HG02938 (cell line): ENCODE measurements around the gene THEMIS.
"Not testable (repeated sequence)": the region's sequence is repeated elsewhere in the genome, so short reads cannot be mapped to it uniquely, and the experiment has no call there.

Experiments
- ATAC-seq: cut with Tn5 transposase; IDR thresholded peaks from one replicate; pipeline ENCODE4 v1.9.1; 2021; ENCODE audit warnings: mild to moderate bottlenecking, moderate library complexity; ENCODE audit not compliant: unreplicated experiment

THEMIS gene, protein sequence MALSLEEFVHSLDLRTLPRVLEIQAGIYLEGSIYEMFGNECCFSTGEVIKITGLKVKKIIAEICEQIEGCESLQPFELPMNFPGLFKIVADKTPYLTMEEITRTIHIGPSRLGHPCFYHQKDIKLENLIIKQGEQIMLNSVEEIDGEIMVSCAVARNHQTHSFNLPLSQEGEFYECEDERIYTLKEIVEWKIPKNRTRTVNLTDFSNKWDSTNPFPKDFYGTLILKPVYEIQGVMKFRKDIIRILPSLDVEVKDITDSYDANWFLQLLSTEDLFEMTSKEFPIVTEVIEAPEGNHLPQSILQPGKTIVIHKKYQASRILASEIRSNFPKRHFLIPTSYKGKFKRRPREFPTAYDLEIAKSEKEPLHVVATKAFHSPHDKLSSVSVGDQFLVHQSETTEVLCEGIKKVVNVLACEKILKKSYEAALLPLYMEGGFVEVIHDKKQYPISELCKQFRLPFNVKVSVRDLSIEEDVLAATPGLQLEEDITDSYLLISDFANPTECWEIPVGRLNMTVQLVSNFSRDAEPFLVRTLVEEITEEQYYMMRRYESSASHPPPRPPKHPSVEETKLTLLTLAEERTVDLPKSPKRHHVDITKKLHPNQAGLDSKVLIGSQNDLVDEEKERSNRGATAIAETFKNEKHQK

DNA sequence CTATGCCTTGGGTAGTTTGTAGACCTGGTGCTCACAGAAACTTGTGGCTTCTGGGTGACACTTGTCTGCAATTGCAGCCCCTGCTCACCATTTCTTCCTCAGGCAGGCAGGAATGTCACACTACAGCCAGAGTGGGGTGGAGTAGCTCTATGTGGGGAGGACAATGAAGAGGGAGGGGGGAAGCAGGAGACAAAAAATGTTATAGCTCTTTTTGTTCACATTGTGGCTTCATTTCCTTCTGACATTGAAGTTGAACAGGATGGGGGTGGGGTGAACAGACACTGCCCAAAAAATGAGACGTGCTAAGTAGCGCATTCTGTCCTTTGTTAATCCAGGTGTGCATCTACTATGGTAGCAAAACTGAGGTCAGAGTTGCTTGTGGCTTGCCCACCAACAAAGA is at the start of gene THEMIS:
Gene THEMIS (minus strand): TSS at position 124 of the 400 bp plus-strand sequence. CDS start 126 bp downstream, outside the sequence.
- no peak for ATAC-seq

DNA sequence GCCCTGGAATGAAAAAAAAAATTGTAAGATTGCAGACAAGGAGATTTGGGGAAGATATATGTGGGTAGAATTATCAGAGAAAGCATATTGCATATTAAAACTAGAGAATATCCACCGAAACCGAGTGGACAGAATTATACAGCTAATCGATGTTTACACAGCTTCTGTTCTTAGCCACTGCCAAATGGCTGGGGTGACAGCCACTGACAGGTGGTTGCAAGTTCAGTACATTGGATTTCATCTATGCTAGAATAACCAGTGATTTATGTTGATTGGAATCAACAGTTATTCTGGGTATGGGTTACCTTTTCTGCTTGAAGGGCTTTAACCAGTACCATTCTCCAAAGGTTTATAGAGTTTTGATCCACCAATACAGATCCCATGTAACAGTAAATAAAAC is 48.4 kb upstream of the THEMIS start:
- ATAC-seq, result no peak

DNA sequence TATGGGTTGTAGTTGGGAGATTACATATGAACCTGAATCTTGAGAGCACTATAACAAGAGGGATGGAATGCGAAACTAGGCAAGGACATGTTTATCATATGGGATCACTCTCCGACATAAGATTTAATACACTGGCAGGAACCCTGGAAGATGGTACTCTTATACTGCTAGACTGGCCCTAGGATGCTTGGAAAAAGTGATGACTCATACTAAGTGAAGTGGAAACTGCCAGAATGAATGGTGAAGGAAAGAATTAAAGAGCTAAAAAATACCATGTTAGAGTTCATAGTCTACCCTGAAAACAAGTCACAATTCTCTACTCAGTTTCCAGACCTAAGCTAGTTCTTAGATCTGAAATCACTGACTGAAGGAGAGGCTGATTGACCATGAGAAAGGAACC is 45.5 kb upstream of the THEMIS start:
- ATAC-seq, result no peak

DNA sequence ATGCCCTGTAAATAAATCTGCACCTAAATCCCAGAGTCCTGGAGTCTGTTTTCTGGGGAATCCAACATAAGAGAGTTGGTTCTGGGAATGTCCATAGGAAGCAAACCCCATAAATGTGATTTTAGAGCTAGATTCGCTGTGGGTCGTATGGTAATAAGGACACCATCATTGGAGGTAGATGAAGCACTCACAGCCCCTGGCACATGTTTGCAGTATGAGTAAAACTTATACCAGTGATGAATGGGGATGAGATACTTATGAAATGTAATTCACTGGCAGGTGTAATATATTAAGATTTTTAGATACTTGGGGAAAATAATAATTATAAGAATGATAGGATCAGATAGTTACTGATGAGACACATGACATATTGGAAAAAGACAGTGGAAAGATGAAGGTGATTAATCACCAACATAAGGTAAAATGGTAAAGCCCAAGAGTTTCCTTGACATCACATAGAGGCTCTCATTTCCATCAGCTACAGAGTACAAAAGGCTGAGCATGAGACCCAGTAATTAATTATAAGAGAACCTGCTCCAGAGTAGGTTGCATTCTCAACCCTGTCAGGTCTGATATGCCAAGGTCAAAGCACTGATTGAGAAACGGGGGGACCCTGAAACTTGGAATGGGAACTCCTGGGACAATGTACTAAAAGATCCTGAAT is 44.7 kb upstream of the THEMIS start:
- ATAC-seq, result no peak

DNA sequence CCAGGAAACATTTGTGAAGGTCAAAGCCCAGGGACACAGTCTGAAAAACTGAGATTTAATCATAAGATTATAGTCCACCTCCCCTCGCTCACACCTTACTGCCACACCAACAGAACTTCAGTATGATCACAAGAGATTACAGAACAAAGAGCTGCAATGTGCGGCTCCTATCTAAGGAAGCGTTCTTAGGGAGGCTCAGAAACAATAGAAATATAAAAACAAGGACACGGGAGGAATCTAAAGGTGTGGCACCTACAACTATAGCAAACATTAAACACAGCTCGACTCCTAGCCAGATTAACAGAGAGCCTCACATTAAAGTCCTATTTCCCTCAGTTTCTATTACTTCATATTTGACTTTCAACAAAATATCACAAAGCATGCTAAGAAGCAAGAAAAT is 40.4 kb upstream of the THEMIS start:
- no peak for ATAC-seq

DNA sequence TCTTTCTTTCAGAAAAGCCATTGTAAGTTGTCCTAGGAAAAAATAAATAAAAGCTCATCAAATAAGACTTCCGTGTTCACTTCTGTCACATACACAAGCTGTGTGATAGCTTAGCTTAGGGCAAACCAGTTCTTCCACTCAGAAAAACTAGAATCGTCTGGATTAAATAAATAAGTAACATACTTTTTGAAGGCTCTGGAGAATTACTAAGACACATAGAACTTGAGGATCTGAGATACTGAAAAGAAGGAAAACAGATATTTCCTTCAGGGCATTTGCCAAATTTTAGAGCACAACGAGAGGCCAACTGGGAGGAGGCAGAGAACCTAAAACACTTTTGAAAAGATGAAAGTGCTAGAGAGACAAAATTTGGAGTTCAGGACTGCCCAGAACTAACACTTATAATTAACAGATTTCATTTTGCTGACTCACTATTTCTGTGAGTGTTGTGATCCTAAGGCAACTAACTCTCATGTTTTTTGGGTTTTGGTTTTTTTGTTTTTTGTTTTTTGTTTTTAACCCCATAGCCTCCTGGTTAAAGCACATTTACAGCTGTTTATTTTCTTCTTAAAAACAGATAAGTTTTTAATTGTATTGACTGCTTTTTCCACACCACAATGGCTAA is 38.7 kb upstream of the THEMIS start:
- ATAC-seq, result no peak

DNA sequence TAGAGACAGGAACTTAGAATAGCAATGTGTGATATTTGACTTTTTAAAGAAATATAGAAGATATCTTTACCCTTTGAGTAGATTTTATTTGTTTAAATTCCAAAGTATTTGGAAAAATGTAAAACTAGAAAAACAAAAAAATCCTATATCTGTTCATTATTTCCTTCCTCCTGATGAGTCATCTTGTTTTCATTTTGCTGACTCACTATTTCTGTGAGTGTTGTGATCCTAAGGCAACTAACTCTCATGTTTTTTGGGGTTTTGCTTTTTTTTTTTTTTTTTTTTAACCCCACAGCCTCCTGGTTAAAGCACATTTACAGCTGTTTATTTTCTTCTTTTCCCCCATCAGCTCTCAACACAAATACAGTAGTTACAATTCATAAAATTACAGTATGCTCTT is 37.8 kb upstream of the THEMIS start:
- ATAC-seq, result peak; percentile 43

DNA sequence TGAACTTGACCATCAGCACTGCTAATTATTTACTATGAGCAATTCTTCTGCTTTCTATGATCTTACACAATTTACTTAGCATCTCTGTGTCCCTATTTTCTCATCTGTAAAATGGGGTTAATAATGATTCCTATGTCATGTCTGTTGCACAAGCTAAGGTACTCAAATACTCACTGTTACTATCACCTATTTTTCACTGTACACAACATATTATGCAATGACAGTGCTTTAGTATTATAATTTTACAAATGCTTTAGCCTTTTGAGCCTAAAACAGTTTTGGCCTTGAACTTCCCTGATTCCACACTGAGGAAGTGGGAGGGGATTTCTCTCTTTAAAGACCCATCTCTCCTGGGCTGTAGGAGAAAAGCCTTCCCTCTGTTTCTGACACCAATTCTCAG is 36.9 kb upstream of the THEMIS start:
- no peak for ATAC-seq

DNA sequence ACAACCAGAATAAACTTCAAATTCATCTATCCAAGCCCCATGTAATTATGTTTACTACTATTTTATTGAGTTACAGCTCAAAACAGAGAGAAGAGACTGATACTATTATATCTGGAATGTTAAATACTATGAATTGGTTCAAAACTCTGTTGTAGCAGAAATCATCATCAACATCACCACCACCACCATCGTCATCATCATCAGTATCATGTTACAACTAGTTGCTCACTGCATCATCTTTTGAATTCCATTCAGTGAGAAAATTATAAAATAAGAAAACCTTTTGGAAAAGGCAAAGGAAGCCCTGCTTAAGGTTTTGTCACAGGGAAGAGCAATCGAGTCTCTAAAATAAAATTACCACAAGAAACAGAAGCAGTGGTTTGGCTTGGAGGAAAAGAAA is 36.2 kb upstream of the THEMIS start:
- ATAC-seq, result no peak

DNA sequence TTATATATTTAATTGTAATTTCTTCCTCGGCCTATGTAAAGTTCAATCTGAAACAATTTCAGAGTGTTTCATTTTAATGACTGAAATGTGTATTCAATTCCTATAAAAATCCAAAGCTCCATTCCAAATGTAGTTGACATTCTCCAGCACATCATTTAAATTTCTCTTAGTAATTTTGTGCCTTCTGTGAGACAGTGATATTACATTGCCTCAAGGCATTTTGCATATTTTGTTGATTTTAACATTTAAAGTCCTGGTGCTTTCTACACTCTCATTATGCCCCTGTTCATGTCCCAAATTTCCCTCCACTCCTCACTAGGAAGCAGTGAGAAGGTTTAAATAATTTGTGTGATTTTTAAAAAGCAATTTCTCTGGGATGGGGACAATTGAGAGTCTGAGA is 34.1 kb upstream of the THEMIS start:
- ATAC-seq, result no peak

DNA sequence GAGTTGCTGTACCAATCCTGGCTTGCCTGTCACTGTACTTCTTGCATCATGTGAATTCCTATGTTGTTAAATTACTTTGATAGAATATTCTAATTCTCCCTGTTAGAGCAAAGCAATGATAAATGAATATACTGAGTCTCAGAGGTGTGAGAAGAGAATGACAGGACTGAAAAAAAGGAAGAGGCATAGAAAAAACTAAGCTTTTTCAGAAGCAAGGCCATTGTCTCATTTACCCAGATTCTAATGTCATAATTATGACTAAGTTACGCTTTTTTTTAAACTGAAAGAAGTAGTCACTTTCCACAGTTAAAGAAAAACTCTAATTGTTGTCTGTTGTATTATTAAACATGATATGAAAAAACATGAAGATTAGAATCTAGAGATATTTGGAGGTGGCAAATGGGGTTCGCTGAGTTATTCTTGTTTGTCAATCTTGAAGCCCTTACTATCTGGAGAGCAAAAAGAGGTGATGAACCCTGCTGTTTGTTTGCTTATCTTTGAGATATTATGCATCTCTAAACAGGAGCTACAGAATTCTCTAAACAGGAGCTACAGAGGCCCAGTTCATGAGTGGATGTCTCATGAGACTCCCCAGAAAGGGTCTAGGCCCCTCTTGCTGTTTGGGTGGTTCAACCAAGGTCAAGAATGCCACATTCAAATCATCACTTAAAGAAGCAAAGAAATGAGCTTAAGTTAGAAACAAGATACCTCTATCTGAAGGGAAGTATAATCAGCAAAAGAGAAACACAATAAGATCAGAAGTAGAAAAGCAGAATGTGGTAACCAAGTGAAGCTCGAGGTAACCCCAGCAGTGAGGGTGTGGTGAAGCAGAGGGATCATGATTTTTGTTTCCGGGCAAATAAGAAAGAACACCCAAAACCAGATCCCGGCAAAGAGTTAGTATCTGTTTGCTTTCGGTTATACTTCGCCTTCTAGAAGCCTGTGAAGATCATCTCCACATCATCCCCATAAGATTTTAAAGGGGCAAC is 33.3 kb upstream of the THEMIS start:
- no peak for ATAC-seq

DNA sequence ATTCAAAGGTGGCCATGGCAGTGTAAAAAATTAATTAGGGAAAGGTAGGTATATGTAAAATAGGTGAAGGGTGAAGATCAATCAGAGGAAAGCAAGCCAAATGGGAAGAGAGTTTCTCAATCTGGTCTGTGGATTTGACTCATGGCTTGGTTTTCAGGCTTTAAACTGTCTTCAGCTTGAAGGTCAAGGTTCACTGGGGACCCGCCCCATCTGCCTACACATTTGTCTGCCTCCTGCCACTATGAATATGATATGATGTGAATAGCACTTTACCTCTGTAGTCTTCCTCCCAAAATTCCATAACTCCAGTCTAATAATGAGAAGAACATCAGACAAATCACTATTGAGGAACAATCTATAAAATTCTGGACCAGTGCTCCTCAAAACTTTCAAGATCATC is 32.3 kb upstream of the THEMIS start:
- ATAC-seq, result no peak

DNA sequence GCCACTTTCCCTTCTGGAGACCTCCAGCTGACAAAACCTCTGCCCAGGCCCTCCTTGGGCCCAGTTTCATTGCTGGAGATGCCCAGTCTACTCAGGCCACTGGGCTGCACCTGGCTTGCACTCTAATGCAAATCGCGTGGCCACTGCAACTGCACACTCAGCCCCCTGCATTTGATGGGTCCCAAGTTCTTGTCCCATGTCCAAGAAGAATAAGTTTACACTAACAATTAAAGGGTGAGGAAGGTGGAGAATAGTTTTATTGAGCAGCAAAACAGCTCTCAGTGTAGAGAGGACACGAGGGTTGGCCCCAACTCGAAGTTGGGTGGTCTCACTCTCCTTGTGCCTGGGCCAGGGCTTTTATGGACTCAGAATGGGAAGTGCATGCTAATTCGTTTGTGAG is 31.9 kb upstream of the THEMIS start:
- no peak for ATAC-seq

DNA sequence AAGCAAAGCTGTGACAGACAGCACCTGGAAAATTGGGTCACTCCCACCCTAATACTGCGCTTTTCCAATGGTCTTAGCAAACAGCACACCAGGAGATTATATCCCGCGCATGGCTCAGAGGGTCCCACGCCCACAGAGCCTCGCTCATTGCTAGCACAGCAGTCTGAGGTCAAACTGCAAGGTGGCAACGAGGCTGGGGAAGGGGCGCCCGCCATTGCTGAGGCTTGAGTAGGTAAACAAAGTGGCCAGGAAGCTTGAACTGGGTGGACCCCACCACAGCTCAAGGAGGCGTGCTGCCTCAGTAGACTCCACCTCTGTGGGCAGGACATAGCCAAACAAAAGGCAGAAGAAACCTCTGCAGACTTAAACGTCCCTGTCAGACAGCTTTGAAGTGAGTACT is 25.6 kb upstream of the THEMIS start:
- not testable (repeated sequence) for ATAC-seq

DNA sequence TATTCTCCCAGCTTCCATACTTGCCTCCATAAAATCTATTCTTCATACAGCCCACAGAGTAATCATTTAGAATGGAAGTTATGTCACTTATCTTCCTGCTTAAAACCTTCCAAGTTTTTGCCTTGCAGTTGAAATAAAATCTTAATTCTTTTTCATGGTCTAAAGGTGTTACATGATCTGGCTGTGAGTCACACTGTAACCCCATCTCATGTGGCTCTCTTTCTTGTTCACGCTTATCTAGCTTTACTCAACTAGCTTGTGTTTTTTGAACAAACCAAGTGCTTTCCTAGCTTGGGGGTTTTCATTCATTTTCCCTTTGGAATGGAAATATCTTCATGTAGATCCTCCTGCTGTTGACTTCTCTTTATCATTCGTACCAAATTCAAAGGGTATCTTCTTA is 23.6 kb upstream of the THEMIS start:
- no peak for ATAC-seq

DNA sequence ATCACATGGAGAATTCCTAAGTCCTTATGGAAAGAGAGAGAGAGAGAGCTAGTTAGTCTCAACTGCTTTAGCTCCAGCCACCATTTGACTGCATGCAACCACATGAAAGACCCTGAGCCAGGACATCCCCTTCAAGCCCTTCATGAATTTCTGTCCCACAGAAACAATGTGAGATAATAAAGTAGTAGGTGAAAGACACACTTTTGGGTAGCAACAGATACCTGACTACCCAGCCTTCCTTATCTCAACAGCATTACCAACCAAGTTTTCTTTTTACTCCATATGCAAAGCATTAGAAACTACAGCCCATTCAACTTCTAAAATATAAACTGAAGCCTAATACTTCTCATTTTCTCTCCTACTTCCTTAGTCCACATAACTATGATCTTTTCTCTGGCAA is 23.2 kb upstream of the THEMIS start:
- ATAC-seq, result no peak

DNA sequence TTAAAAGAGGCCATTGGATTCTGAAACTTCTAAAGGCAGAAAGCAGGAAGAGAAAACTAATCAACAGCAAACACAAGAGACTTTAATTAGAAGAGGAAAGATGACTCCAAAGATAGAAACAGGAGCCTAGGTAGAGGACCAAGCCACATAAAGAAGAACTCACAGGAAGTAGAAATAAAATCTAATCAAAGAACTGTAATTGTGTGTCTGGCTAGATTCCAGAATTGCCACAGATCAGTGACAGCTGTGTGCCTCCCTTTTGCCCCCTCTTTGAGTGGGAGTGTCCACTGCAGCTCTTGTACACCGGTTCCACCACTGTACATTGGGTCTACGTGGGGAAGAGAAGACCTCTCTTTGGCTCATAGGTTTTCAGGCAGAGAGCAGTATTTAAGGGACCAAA is 22.3 kb upstream of the THEMIS start:
- no peak for ATAC-seq

DNA sequence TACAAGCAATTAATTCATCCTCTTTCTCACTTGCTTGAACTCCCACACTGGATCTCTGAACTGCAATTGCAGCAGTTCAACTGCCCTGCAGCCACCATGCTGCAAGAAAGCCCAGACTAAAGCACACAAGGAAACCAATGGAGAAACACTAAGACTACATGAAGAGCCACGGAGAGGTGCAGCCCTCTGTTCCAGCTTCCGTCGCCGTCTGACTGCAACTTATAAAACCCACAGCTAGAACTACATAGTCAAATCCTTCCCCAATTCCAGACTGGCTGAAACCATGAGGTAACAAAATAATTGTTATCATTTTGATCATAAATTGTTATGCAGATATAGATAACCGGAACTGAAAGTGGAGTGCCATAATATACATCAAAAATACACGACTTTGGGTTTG is 21.1 kb upstream of the THEMIS start:
- no peak for ATAC-seq

DNA sequence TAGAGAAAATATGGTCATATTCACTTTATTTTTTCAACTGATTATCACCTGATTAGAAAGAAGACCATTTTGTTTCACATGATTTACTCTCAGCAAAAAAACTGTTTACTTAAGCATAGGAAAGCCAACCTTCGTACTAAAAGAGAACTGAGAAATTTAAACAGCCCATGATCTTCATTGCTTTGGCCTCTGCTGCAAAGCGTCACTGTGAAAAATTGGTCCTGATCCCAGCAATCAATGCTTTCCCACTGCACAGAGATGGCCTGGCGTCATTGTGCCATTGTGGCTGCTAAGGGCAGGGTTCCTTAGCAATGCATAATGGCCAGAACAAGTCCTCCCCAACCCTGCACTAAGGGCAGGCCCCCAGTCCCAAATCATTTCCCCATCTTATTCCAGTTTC is 19.9 kb upstream of the THEMIS start:
- no peak for ATAC-seq
